Fibroblast of the conjunctiva (primary cell): ENCODE data around the gene PXMP4.
A peak's percentile ranks its signal among the peaks of the same experiment; 100 is the strongest.

ENCODE experiments used
- DNase-seq: peaks from one replicate; pipeline ENCODE4 v3.0.0-alpha.2; 2010; ENCODE audit warnings: low read depth

PXMP4 gene

DNA sequence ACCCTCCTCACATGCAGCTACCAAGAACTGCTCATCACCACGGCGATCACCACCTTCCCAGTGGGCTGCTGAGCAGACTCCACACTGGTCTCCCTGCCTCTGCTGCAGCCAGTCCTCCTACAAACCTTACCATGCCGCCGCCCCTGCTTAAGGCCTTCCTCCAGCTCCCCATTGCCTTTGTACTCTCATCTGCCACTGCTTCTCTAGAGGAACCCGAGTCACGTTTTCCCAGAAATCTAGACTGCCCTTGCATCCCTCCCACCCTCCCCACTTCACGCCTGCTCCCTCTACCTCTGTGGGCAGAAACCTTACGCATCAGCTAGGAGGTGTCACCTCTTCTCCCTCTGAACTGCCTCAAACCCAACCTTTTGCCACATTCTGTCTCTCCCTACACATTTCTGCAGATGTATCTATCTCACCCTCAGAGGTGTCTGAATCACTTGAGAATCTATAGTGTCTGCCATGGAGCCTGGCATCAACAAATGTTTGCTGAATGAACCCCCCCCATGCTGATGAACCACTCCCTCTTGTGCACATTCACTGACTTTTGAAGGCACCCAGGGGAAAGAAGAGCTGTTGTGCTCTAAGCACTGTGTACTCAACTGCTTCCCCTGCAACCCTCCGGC, 38.3 kb downstream of the PXMP4 start:
- DNase-seq: no peak

DNA sequence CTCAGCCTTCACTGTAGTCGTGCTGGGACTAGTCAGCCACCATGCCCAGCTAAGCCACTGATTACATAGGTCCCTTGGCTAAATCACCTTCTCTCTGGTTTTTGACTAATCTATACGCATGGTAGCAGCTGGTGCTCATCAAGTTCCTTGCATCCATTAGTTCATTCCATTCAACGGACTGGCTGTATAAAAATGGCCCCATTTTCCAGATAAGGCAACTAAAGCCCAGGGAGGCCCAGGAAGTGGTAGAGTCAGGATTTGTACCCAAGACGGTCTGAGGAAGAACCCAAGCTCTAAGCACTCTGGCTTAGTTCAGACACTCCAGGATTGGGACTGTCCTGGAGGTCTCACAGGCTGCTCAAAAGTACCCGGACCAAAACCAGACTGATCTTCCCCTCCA, 38.8 kb downstream of the PXMP4 start:
- no peak for DNase-seq

DNA sequence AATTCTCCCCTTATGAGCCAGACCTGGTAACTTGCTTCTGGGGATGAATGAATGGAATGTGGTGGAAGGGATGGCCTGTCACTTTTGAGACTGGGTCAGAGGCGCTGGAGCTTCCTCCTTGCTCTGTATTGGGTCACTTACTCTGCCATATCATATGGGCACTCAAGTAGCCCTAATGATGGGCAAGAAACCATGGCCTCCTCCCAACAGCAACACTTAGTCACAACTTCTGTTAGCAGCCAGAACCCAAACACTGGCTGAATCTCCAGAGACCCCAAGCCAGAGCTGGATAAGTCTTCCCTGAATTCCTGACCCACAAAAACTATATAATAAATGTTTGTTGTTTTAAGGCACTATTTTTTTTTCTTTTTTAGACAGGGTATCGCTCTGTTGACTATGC, 39.4 kb downstream of the PXMP4 start:
- DNase-seq: peak; percentile 67

DNA sequence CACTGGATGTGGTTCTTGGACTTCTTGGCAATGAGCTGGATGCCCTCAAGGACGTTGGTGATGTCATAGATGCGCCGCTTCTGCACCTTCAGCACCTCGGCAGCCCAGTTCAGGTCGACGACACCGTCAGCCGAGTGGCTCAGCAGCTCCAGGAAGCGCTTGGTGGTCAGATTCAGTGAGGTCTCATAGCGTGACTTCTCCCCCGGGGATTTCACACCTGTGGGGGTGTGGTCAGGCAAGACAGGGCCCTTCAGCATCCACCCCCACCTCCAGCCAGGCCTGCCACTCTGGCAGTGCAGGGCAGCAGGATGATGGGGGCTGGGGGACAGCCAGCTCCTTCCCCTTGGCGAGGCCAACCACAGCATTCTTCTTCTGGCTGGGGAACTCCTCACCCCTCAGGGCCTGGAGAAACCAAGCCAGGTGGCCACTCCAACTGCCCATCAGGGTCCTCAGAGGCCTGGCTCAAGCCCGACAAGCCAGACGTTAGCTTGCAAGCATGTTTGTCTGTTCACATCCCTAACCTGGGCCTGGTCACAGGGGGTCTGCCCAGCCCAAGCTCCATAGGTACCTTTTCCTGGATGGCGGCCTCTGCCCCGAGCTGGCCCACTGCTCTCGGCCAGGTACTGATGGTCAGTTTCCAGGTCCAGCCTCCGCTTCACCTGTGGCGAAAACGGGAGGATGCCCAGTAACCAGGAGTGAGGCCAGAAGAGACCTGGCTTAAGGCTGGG, 40.2 kb downstream of the PXMP4 start:
- no peak for DNase-seq

DNA sequence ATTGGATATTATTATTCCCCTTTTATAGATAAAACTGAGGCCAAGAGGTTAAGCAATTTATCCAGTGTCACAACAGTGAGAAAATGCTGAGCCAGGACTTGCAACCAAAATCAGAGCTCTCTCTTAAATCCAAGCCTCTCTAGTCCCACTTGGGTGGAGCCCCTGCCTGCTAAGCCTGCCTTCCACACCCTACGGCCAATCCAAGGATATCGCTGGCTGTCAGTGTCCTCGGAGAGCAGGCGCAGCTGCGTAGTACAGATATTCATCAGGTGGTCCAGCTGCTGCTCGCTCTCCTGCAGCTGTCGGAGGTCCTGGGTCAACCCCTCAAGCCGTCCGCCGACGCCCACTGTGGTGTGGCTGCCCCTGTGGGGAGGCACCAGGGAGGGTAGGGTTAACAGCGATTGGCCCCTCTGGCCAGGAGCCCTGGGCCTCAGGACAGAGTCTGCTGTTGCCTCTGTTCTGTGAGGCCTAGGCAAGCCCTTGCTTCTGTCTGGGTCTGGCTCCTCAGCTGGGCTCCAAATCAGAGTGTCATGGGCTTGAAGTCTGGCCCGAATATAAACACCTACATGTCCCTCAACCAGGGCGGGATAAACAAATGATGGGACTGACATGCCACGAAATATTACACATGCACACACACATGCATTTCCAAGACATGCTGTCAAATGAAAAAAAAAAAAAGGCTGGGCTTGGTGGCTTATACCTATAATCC, 42.0 kb downstream of the PXMP4 start:
- DNase-seq: no peak

DNA sequence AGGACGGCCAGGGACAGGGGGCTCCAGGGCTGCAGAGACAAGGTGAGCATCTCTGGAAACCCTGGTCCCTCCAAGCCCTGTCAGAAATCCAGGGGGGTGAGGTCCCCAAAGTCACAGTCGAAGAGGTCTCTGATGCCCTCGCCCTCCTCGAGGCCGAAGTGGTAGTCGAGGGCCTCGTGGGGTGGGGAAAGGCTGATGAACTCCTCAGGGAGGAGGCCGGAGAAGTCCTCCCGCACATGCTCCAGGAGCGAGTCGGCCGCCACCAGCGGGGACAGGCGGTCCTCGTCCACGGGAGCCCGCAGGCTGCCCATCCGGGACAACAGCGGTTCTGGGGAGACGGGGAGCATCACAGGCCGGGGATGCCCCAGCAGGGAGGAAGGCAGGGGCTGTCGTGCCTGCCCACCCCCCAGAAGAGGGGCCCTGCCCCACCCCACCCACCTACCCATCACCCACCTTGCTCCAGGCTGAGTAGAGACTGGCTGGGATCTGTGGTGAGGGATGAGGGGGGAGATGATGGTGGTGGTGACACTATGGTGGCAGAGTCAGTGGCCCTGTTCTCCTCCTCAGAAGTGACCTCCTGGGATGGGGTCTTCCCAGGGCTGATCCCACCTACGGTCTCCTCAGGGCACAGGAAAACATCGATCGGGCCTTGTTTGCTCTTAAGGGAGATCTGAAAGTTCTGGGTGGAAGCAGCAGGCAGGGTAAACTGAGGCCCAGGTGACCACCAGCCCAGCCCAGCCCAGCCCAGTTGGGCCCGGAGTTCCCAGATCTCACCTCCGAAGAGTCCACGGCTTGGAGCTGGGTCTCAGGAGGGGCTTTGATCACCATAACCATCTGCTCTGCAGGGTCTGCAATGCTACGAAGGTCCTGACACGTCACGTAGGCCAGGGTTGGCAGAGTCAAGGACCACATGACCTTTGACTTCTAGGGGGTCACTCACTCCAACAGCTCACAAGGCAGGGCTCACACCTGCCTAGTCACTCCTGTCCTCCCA, 43.2 kb downstream of the PXMP4 start:
- no peak for DNase-seq

DNA sequence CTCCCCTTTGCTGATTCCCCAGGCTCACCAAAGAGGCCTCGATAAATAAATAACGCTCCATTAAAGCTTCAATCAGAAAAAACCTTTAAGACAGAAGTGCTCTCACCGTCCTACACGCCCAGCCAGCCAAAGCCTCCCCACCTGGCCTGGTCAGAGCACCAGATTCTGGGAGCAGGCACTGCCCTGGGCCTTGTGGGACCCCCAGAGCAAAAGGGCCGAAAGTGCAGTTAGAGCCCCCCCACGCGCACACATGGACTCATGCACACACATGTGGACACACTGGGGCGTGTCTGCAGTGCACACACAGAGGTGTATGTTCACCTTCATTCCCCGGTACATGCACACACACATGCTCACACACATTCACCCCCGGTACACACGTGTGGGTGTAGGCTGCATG, 44.0 kb downstream of the PXMP4 start:
- no peak for DNase-seq

DNA sequence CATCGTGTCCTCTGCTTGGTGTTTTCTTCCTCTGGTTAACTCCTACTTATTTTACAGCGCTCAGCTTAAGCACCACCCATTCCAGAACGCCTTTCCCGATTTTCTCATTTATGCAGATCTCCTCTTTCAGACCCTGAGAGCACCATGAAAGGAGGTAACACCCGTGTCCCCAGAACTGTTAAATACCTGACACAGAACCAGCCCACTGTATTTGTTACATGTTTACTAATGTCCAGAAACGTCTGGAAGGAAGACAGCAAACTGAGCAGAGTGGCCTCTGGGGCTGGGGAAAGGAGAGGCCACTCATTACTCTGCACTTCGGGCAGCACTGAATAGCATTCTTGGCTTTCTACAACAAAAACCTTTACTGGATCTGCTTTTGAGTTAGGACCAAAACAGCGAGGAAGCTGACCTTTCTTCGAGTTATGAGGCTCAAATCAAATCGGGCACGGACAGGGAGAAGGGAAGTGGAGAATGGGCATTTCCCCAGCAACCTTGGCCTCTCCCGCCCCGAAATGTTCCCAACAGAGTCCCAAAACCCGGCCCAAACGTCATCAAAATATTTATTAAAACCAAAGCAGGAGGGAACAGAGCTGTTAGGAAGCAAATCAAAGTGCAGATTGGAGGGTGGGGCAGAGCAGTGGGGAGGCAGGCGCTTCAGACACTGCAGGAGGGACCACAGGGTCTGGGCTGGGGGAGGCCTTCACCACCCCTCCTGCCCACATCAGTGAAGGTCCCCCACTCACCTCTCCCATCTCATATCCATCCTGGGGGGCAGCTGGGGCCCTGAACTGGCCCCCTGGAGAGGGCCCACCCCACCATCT, 44.8 kb downstream of the PXMP4 start:
- DNase-seq: no peak

DNA sequence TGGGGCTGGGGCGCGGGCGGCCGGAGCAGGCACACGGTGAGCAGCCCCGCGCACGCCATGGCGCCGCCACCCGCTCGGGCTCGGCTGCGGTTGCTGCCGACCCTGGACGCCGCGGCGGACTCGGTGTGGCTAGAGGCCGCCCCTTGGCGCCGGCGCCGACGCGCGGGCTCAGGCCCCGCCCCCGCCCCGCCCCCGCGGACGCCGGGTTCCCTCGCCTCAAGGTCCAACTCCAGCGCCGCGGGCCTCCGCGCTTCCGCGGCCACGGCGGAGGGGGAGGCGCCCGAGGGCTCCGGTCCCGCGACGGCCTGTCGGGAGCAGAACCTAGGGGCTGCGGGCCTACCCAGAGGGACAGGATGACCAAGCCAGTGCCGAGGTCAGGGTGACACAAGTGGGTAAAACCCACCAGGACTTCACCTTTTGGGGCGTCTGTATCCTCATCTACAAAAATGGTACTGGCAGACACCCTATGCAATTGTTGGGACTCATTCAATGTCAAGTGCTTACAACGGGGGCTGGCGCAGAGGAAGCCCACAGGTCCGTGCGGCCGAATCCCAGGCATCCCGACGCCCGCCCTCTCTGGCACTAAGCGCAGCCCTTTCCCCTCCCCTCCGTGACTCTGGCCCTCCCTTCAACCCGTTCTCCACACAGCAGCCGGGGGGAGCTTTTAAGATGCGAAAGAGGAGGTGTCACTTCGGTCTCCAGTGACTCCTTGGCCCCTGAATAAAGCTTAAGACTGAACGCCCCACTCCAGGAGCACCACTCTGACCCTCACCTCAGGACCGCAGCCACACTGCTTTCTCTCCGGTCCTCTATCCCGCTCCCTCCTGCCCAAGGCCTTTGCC, 45.6 kb downstream of the PXMP4 start, which contains the start of gene NECAB3:
Gene NECAB3, minus strand, starts transcription at position 135 of the 842 bp plus-strand sequence. Its CDS starts 76 bp downstream, at position 59.
- no peak for DNase-seq

DNA sequence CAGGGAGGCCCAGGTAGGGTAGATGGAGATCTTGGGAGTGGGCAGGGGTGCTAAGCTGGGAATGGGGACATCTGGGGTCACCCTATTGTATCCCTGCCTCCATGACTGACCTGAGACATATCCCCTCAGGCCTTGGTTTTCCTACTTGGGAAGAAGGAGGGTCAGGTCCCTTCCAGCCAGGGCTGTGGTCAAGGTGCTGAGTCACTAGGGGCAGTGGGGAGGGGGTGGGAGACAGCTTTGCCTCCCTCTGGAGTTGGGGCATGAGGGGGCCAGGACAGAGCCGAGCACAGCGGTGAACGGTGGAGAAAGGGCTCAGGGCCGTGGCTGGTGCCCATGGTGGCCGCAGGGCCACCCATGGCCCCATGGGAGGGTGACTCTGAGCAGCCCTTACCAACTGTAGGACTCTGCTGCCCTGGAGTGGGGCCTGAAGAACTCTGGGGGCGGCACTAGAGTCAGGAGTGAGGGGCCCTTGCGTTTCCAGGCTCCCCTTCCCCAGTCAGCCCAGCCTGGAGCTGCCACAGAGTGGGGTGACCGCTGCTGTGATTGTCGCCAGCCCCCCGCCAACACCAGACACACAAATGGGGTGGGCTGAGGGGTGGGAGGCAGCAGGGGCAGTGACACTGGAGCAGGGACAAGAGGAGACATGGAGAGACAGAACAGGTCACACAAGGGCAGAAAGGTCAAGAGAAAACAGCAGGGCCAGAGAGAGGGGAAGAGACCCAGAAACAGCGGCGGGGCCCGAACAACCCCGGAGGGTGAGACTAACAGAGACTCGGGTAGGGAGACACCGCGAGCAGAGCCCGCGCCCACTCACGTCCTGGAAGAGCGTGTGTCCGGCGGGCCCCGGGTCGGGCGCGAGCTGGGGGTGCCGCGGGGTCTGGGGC, 46.5 kb downstream of the PXMP4 start:
- no peak for DNase-seq

DNA sequence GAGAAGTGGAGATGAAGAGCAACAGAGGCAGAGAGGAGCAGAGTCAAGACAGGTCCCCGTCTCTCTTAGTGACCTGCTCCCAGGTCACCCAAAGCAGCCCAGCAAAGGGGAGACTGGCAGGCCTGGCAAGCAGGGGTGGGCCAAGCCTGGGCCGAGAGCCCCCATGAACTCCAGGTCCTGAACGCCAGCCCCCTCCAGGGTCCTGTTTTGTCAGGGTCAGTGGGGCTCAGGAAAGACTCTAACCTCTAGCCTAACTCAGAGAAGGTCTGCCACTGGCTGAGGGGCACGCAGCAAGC, 47.0 kb downstream of the PXMP4 start:
- no peak for DNase-seq

DNA sequence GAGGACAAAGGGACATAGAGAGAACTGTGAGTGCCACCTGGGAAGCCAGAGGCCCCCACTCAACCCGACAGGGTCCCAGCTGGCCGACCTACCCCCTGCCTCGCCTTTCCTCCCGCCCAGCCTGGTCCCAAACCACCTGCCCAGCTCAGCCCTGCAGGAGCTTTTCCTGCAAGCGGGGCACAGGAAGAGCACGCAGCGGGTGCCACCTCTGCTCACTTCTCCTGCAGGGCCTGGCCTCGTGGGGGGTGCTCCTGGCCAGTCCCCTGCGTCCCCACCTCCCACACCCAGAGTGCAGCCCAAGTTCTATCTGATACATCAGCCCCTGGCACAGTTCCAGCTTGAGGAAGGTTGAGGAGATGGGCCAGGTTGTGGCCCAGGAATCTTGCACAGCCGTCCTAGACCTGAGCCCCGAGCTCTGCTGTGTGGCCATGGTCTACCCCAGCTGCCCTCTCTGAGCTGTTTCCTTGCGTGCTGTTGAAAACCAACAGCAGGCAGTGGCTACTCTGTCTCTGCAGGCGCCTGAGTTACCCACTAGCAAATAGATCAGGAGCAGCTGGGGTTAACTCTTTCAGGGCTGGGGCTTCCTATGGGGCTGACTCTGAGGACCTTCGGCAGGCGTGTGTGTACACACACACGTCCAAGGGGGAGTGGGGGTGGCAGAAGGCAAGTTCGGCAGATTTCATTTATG, 47.5 kb downstream of the PXMP4 start:
- no peak for DNase-seq

DNA sequence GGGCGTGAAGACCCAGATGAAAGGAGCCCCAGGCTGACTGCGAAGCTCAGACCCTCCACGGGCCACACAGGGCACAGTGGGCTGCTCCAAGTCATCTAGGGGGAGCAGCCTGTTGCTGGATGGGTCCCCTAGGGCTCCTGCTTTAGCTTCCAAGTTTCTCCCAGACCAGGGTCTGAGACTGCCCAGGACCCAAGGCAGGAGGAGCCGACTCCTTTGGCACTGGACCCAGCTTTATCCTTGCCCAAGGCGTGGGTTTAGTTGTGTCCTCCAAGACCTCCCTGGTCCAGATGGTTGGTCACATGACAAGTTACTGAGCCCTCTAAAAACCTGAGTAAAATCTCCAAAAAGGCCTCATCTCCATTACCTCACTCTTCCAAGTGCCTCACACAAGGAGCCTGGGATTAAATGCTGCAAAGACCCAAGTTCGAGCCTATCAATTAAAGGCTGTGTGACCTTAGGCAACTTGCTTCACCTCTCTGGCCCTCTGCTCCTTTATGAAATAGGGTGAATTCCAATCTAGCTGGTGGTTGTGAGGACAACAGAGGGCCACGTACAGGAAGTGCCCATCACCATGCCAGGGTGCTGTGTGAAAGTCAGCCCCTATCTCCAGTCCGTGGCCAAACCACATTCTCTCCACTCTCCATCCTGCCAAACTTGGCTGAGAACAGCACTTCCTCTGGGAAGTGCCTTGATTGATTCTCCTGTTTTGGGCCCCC, 48.4 kb downstream of the PXMP4 start:
- DNase-seq: no peak

DNA sequence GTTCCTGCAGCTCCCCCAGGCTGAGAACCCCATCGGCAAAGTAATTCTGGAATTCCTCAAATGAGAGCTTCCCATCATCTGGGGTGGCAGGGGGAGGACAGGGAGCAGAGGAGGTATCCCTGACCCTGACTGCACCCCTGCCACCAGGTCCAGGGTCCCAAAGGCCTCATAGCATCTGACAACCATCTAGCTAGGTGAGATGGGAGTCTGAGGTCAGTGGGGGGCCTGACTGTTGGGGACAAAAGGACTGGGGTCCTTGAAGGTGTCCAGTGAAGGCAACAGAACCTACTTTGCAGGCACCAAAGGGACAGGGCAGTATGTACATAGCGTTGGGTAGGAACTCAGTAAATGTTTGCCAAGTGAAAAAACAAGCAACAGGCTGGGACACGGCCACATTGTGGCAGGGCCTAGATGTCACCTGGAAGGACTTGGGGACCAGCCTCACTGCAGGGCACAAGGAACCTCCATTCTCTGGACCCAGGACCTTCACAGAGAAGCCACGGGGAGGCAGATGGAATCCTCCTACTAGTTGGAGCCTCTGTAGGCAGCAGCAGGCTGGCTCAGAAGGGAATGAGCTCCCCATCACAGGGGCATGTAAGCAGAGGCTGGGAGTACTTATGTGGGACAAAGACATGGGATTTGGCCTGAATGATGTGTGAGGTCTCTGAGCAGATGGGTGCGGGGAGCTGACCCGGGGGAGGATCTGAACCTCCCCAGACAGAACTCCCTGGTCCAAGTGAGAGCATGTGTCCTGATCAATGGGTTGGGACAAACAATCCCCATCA, 49.2 kb downstream of the PXMP4 start:
- no peak for DNase-seq

DNA sequence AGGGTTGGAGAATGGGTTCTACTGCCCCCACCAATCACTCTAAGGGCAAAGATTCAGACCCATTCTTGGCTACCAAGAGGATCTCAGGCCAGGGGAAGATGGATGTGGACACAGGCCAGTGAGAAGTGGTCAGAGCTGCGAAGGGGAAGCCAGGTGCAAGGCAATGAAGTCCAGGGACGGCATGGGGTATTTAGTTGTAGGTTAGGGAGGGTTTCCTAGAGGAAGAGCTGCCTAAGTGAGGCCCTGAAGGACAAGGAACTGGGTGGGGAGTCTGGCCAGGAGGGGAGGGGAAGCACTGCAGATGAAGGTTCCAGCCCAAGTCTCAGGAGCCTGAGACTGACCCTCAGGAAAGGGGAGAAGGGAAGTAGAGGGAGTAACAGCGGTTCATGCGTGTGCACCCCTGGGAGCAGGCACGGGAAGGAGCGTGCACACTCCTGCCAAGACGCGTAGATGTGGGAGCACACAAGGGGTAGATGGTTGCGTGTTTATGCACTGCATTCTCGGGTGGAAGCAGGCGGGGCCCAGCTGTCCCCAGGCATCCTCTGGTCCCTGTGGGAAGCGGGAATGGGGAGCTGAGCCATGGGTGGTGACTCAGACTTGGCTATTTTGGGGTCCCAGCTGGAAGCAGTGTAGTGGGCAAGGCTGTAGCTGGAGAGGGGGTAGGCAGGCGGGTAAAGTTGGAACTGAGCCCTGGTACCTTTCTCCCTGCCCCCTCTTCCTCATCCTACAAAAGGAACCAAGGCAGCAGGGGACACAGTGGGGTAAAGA, 50.1 kb downstream of the PXMP4 start:
- no peak for DNase-seq

DNA sequence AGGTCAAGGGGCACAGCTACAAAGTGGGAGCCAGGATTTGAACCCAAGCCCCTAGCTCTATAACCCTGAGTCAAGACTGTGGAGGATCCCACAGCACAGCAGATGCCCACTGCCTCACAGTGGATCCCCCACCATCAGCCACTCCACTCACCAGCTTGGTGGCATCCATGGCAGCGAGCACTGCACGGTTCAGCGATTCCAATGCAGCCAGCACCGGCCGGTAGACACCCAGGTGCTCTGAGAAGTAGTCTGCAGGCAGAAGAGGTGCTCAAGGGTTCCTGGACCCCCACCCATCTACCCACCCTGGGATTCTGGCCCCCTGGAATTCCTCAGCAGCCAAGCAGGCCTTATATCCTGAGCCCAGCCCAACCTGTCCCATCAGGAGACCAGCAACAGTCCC, 50.9 kb downstream of the PXMP4 start:
- no peak for DNase-seq
